GM12878 (cell line): ENCODE measurements around the gene HTD2. TPM values are rescaled to one million over a fixed set of nuclear protein-coding genes. Genes with fewer than 3 reads are reported as not detected.

ENCODE experiments used
- ATF7 ChIP-seq: fragments of 450-650 bp; IDR thresholded peaks from 2 replicates; pipeline ENCODE4 v1.6.1; 2016; ENCODE audit warnings: low read depth, mild to moderate bottlenecking
- CBX5 ChIP-seq: sonication (generic); IDR thresholded peaks from 2 replicates; pipeline ENCODE4 v1.6.1; 2016; ENCODE audit warnings: low read depth, moderate library complexity, mild to moderate bottlenecking, inconsistent platforms
- CHD4 ChIP-seq: fragments of 200-600 bp; sonication (generic); IDR thresholded peaks from 2 replicates; pipeline ENCODE4 v1.6.1; 2016; ENCODE audit warnings: mild to moderate bottlenecking
- ESRRA ChIP-seq: IDR thresholded peaks from 2 replicates; pipeline ENCODE4 v1.6.1; 2012; ENCODE audit warnings: mild to moderate bottlenecking, low read length, improper control_type of control experiment
- FOXM1 ChIP-seq: IDR thresholded peaks from 2 replicates; pipeline ENCODE4 v1.6.1; 2012; ENCODE audit warnings: low read depth, mild to moderate bottlenecking, inconsistent platforms, low read length, moderate library complexity
- HDAC2 ChIP-seq: fragments of 200-600 bp; sonication (generic); IDR thresholded peaks from 2 replicates; pipeline ENCODE4 v1.6.1; 2017
- HDAC6 ChIP-seq: fragments of 200-600 bp; sonication (generic); IDR thresholded peaks from one replicate; pipeline ENCODE4 v1.8.0; 2017; ENCODE audit warnings: antibody characterized with exemption; ENCODE audit not compliant: unreplicated experiment
- HDGF ChIP-seq: fragments of 450-650 bp; IDR thresholded peaks from 2 replicates; pipeline ENCODE4 v1.6.1; 2016; ENCODE audit warnings: antibody characterized with exemption
- IRF4 ChIP-seq: IDR thresholded peaks from 2 replicates; pipeline ENCODE4 v1.6.1; 2011; ENCODE audit warnings: low read depth, low read length
- KAT2A ChIP-seq: conservative IDR thresholded peaks from 2 replicates; pipeline ENCODE4 v1.6.1; 2011; ENCODE audit warnings: low read depth, low read length; ENCODE audit not compliant: control insufficient read depth
- KLF5 ChIP-seq: fragments of 450-650 bp; IDR thresholded peaks from 2 replicates; pipeline ENCODE4 v1.6.1; 2014; ENCODE audit warnings: mild to moderate bottlenecking; ENCODE audit not compliant: partially characterized antibody
- LARP7 ChIP-seq: fragments of 450-650 bp; IDR thresholded peaks from 2 replicates; pipeline ENCODE4 v1.6.1; 2017; ENCODE audit warnings: mild to moderate bottlenecking
- MTA3 ChIP-seq: IDR thresholded peaks from 2 replicates; pipeline ENCODE4 v1.6.1; 2012; ENCODE audit warnings: low read length, inconsistent platforms, borderline replicate concordance
- MXI1 ChIP-seq: fragments of 150-350 bp; IDR thresholded peaks from 2 replicates; pipeline ENCODE4 v1.6.1; 2011; ENCODE audit warnings: low read depth, mild to moderate bottlenecking, inconsistent platforms, low read length, improper control_type of control experiment
- NFXL1 ChIP-seq: fragments of 450-650 bp; IDR thresholded peaks from 2 replicates; pipeline ENCODE4 v1.6.1; 2017; ENCODE audit warnings: antibody characterized with exemption, mild to moderate bottlenecking, borderline replicate concordance
- NR2C1 ChIP-seq: fragments of 450-650 bp; IDR thresholded peaks from 2 replicates; pipeline ENCODE4 v1.6.1; 2017; ENCODE audit warnings: antibody characterized with exemption, mild to moderate bottlenecking, moderate library complexity
- NRF1 ChIP-seq: conservative IDR thresholded peaks from 2 replicates; pipeline ENCODE4 v1.6.1; 2011; ENCODE audit warnings: mild to moderate bottlenecking, low read depth, low read length, improper control_type of control experiment
- POLR2A ChIP-seq: IDR thresholded peaks from 2 replicates; pipeline ENCODE4 v1.6.1; 2011; ENCODE audit warnings: low read depth, mild to moderate bottlenecking, low read length
- POU2F2 ChIP-seq: IDR thresholded peaks from 3 replicates; pipeline ENCODE4 v1.6.1; 2011; ENCODE audit warnings: low read depth, mild to moderate bottlenecking, low read length, borderline replicate concordance
- RAD51 ChIP-seq: fragments of 450-650 bp; IDR thresholded peaks from 2 replicates; pipeline ENCODE4 v1.6.1; 2016; ENCODE audit warnings: moderate library complexity, mild to moderate bottlenecking, inconsistent platforms
- SIN3A ChIP-seq: IDR thresholded peaks from 2 replicates; pipeline ENCODE4 v1.6.1; 2012; ENCODE audit warnings: low read depth, low read length, improper control_type of control experiment
- SIX5 ChIP-seq: IDR thresholded peaks from 2 replicates; pipeline ENCODE4 v1.6.1; 2011; ENCODE audit warnings: mild to moderate bottlenecking, low read depth, low read length, moderate library complexity; ENCODE audit not compliant: severe bottlenecking
- SMAD1 ChIP-seq: fragments of 450-650 bp; IDR thresholded peaks from 2 replicates; pipeline ENCODE4 v1.6.1; 2018; ENCODE audit warnings: mild to moderate bottlenecking, low read depth; ENCODE audit not compliant: partially characterized antibody
- SMARCA5 ChIP-seq: fragments of 450-650 bp; IDR thresholded peaks from 2 replicates; pipeline ENCODE4 v1.6.1; 2017; ENCODE audit warnings: mild to moderate bottlenecking
- SP1 ChIP-seq: IDR thresholded peaks from one replicate; pipeline ENCODE4 v1.6.1; 2011; ENCODE audit warnings: low read depth, low read length
- SUZ12 ChIP-seq: fragments of 200-600 bp; sonication (generic); IDR thresholded peaks from one replicate; pipeline ENCODE4 v1.6.1; 2018; ENCODE audit warnings: antibody characterized with exemption, mild to moderate bottlenecking; ENCODE audit not compliant: unreplicated experiment
- TARDBP ChIP-seq: IDR thresholded peaks from 2 replicates; pipeline ENCODE4 v1.6.1; 2016; ENCODE audit warnings: borderline replicate concordance
- ZNF217 ChIP-seq: fragments of 450-650 bp; IDR thresholded peaks from 2 replicates; pipeline ENCODE4 v1.6.1; 2017; ENCODE audit warnings: antibody characterized with exemption, mild to moderate bottlenecking
- ZNF24 ChIP-seq: fragments of 450-650 bp; IDR thresholded peaks from 2 replicates; pipeline ENCODE4 v1.6.1; 2017; ENCODE audit warnings: antibody characterized with exemption, mild to moderate bottlenecking
- ZNF274 ChIP-seq: IDR thresholded peaks from one replicate; pipeline ENCODE4 v1.8.0; 2011; ENCODE audit not compliant: insufficient read length, insufficient read depth
- ZNF384 ChIP-seq: IDR thresholded peaks from 2 replicates; pipeline ENCODE4 v1.6.1; 2012; ENCODE audit warnings: low read depth, mild to moderate bottlenecking, low read length, improper control_type of control experiment, borderline replicate concordance
- polyA plus RNA-seq, 11 experiments: library from polyadenylated mRNA; depleted of rRNA in 4 of 11; unstranded in 6 of 11; stranded (reverse) in 5 of 11; fragments of >200 nt; fragmentation: Nextera tagmentation in 4 of 11; fragmentation: Illumina TruSeq in 1 of 11; extraction: Ambion mirVana in 4 of 11; extraction: Trizol in 1 of 11; gene quantifications; 1 replicate in 1 of 11; 2 replicates in 10 of 11; pipeline versions ENCODE4 v1.2.1 to v1.2.3, GENCODE V29; 2011 to 2016; ENCODE audit warnings: inconsistent platforms in 2 of 11, missing spikeins in 2 of 11, low read depth in 1 of 11
- total RNA-seq, 4 experiments: library from RNA; depleted of rRNA in 3 of 4; stranded (reverse); fragments of >200 nt in 3 of 4; fragmentation: Illumina TruSeq in 1 of 4; extraction: Trizol in 1 of 4; gene quantifications; 2 replicates each; pipeline versions ENCODE4 v1.2.1 to v1.2.3, GENCODE V29; 2013 to 2021
- TF ChIP-seq, protein P1 (sequence below): fragments of 450-650 bp; IDR thresholded peaks from 2 replicates; pipeline ENCODE4 v1.6.1; 2017; ENCODE audit warnings: mild to moderate bottlenecking, moderate library complexity
- TF ChIP-seq, protein P2 (sequence below): IDR thresholded peaks from 2 replicates; pipeline ENCODE4 v1.6.1; 2011; ENCODE audit warnings: low read depth, mild to moderate bottlenecking, low read length, moderate library complexity, borderline replicate concordance; ENCODE audit errors: extremely low read depth

HTD2 gene
- total and polyA plus RNA-seq, 10 of the 15 experiments (the other 5 are each of a cell fraction or from before 2014, with no cell fraction given) = 5.9 to 24.7 (median 9.5) TPM

DNA sequence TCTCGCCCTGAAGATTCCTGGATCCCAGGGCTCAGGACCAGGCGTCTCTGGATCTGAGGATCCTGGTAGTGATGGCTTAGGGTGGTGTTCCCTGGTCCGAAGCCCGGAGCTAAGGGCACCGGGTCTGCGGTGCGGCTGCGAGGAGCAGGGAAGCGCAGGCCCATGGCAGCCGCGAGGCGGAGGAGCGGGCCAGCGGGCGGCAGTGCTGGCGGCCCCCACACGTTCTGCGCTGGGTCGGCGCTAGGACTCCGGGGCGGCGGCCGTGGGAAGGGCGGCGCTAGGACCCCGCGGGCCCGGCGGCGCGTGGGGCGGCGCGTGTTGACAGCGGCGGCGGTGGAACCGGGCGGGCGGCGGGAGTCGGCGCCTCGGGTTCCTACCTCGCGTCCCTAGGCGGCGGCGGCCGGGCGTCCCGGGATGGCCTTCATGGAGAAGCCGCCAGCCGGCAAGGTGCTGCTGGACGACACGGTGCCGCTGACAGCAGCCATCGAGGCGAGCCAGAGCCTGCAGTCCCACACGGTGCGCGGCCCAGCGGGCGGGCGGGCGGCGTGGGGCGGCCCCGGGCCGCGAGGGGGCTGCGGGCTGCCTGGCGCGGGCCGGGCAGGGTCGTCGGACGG lies 26.4 kb downstream of the HTD2 start, which contains the start of gene PXK (continued):
- no peak for TF ChIP-seq FOXM1
- peak; percentile 82 for TF ChIP-seq ZNF24
- TF ChIP-seq SIN3A = peak; percentile 86
- no peak for TF ChIP-seq KAT2A
- no peak for TF ChIP-seq HDAC6
- peak; percentile 94 for TF ChIP-seq SP1
- no peak for TF ChIP-seq ESRRA
- TF ChIP-seq MTA3 = no peak
- TF ChIP-seq HDAC2 = no peak
- peak; percentile 100 for TF ChIP-seq LARP7
- TF ChIP-seq POLR2A = peak; percentile 68
- no peak for TF ChIP-seq SUZ12
- TF ChIP-seq ZNF274 = no peak
- TF ChIP-seq, protein P1, sequence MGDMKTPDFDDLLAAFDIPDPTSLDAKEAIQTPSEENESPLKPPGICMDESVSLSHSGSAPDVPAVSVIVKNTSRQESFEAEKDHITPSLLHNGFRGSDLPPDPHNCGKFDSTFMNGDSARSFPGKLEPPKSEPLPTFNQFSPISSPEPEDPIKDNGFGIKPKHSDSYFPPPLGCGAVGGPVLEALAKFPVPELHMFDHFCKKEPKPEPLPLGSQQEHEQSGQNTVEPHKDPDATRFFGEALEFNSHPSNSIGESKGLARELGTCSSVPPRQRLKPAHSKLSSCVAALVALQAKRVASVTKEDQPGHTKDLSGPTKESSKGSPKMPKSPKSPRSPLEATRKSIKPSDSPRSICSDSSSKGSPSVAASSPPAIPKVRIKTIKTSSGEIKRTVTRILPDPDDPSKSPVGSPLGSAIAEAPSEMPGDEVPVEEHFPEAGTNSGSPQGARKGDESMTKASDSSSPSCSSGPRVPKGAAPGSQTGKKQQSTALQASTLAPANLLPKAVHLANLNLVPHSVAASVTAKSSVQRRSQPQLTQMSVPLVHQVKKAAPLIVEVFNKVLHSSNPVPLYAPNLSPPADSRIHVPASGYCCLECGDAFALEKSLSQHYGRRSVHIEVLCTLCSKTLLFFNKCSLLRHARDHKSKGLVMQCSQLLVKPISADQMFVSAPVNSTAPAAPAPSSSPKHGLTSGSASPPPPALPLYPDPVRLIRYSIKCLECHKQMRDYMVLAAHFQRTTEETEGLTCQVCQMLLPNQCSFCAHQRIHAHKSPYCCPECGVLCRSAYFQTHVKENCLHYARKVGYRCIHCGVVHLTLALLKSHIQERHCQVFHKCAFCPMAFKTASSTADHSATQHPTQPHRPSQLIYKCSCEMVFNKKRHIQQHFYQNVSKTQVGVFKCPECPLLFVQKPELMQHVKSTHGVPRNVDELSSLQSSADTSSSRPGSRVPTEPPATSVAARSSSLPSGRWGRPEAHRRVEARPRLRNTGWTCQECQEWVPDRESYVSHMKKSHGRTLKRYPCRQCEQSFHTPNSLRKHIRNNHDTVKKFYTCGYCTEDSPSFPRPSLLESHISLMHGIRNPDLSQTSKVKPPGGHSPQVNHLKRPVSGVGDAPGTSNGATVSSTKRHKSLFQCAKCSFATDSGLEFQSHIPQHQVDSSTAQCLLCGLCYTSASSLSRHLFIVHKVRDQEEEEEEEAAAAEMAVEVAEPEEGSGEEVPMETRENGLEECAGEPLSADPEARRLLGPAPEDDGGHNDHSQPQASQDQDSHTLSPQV = peak; percentile 76; the same call in 1 of the 2 replicates
- no peak for TF ChIP-seq HDGF
- TF ChIP-seq TARDBP = no peak; the same call in 1 of the 2 replicates
- peak; percentile 59; the same call in 1 of the 2 replicates for TF ChIP-seq NR2C1
- TF ChIP-seq ZNF384 = no peak
- no peak for TF ChIP-seq SMAD1
- TF ChIP-seq, protein P2, sequence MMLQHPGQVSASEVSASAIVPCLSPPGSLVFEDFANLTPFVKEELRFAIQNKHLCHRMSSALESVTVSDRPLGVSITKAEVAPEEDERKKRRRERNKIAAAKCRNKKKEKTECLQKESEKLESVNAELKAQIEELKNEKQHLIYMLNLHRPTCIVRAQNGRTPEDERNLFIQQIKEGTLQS = no peak
- peak; percentile 58; the same call in 2 of the 3 replicates for TF ChIP-seq POU2F2
- no peak for TF ChIP-seq SIX5
- TF ChIP-seq KLF5 = peak; percentile 80
- TF ChIP-seq NFXL1 = no peak
- no peak for TF ChIP-seq NRF1
- peak; percentile 95 for TF ChIP-seq CBX5
- TF ChIP-seq MXI1 = peak; percentile 91
- TF ChIP-seq CHD4 = no peak
- no peak for TF ChIP-seq RAD51
- TF ChIP-seq ZNF217 = peak; percentile 94
- peak; percentile 99 for TF ChIP-seq SMARCA5
- TF ChIP-seq ATF7 = no peak
- no peak for TF ChIP-seq IRF4
